Osteoblast (primary cell): ENCODE data around the gene ZNF507. TPM values are rescaled to one million over a fixed set of nuclear protein-coding genes. Genes with fewer than 3 reads are reported as not detected.

Experiments used
- DNase-seq: peaks from one replicate; pipeline ENCODE4 v3.0.0; 2011; ENCODE audit warnings: low spot score, mixed read lengths; ENCODE audit not compliant: insufficient read length; ENCODE audit errors: missing footprints
- H2AFZ ChIP-seq: 2 replicates; pipeline ENCODE4 v1.6.0; 2011; ENCODE audit warnings: mild to moderate bottlenecking, low read length
- H3K27ac ChIP-seq: 2 replicates; pipeline ENCODE4 v1.5.1; 2011; ENCODE audit warnings: mild to moderate bottlenecking, low read depth, low read length, moderate library complexity
- H3K27me3 ChIP-seq: 2 replicates; pipeline ENCODE4 v1.6.0; 2012; ENCODE audit warnings: mild to moderate bottlenecking, control low read depth, inconsistent platforms, low read length, moderate library complexity; ENCODE audit not compliant: insufficient read depth
- H3K36me3 ChIP-seq: 2 replicates; pipeline ENCODE4 v1.5.1; 2011; ENCODE audit warnings: mild to moderate bottlenecking, low read length, control low read depth, moderate library complexity; ENCODE audit not compliant: insufficient read depth
- H3K4me1 ChIP-seq: 2 replicates; pipeline ENCODE4 v1.5.1; 2011; ENCODE audit warnings: mild to moderate bottlenecking, low read length, control low read depth, moderate library complexity; ENCODE audit not compliant: insufficient read depth
- H3K4me2 ChIP-seq: 2 replicates; pipeline ENCODE4 v1.6.0; 2011; ENCODE audit warnings: mild to moderate bottlenecking, low read length; ENCODE audit not compliant: insufficient read depth
- H3K4me3 ChIP-seq: fragments of 200-600 bp; sonication (generic); 3 replicates; pipeline ENCODE4 v1.5.1; 2012; ENCODE audit warnings: mild to moderate bottlenecking, low read length, inconsistent platforms; ENCODE audit not compliant: insufficient read depth
- H3K79me2 ChIP-seq: 2 replicates; pipeline ENCODE4 v1.6.0; 2012; ENCODE audit warnings: mild to moderate bottlenecking, low read length, control low read depth, inconsistent platforms; ENCODE audit not compliant: insufficient read depth
- H3K9me3 ChIP-seq: 2 replicates; pipeline ENCODE4 v1.5.1; 2011; ENCODE audit warnings: low read depth, low read length, control low read depth
- H4K20me1 ChIP-seq: 2 replicates; pipeline ENCODE4 v1.6.0; 2012; ENCODE audit warnings: mild to moderate bottlenecking, low read length, control low read depth; ENCODE audit not compliant: insufficient read depth
- total RNA-seq: library from RNA; depleted of rRNA; stranded (reverse); fragments of >200 nt; gene quantifications from 2 replicates; pipeline ENCODE4 v1.2.3, GENCODE V29; 2012
- TF ChIP-seq, protein P1 (sequence below): IDR thresholded peaks from 2 replicates; pipeline ENCODE4 v1.5.1; 2011; ENCODE audit warnings: mild to moderate bottlenecking, low read depth, low read length, moderate library complexity; ENCODE audit errors: extremely low read depth

The ZNF507 gene
- total RNA-seq, 1 donor, result 13.0 TPM

DNA sequence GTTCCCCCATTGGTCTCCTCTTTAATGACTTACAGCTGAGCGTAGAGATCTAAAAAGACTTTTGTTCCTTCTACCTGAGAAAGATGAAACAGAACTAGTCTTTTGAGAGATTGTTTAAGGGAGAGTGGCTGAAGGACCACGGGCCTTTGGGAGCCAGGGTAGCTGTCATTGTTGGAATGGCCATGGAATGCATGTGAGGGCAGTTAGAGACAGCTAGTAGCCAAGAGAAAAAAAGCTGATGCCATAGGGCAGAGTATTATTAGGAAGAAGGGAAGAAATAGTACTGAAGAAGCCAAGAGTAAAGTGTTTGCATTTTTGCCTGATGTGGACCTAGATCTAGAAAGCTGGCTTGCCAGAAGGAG lies 5.6 kb downstream of the ZNF507 start:
- H3K79me2 ChIP-seq, result peaks cover 73% of the 10 kb centered on the region
- H3K4me3 ChIP-seq, result peak overlapping the region; percentile 21
- H3K27ac ChIP-seq, result peak overlapping the region; percentile 49
- TF ChIP-seq, protein P1, sequence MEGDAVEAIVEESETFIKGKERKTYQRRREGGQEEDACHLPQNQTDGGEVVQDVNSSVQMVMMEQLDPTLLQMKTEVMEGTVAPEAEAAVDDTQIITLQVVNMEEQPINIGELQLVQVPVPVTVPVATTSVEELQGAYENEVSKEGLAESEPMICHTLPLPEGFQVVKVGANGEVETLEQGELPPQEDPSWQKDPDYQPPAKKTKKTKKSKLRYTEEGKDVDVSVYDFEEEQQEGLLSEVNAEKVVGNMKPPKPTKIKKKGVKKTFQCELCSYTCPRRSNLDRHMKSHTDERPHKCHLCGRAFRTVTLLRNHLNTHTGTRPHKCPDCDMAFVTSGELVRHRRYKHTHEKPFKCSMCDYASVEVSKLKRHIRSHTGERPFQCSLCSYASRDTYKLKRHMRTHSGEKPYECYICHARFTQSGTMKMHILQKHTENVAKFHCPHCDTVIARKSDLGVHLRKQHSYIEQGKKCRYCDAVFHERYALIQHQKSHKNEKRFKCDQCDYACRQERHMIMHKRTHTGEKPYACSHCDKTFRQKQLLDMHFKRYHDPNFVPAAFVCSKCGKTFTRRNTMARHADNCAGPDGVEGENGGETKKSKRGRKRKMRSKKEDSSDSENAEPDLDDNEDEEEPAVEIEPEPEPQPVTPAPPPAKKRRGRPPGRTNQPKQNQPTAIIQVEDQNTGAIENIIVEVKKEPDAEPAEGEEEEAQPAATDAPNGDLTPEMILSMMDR, result no peak
- peak overlapping the region; percentile 64 for H3K4me2 ChIP-seq
- peaks cover 43% of the 10 kb centered on the region for H3K4me1 ChIP-seq
- no peak overlapping the region for H2AFZ ChIP-seq
- no peaks in the 10 kb centered on the region for H3K27me3 ChIP-seq
- H3K9me3 ChIP-seq, result no peaks in the 10 kb centered on the region
- no peak for DNase-seq
- peaks cover 50% of the 10 kb centered on the region for H3K36me3 ChIP-seq
- H4K20me1 ChIP-seq, result peaks cover 43% of the 10 kb centered on the region

DNA sequence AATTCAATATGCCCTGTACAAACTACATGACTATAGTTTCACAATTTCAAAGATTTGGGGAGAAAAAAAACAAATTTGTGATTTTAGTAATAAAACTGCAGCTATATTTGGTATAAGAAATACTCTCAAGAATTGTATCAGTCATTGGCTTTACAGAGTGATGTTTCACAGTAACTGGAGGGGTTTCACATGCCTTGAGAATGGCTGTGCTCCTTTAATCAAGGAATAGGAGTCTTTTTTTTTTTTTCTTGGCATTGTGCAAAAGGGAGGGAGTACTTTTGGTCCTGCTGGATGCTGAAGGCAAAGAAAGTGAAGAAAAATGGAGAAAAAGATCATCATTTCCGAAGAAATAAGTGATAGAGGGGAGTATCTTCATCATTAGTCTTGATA lies 6.8 kb downstream of the ZNF507 start:
- no peaks in the 10 kb centered on the region for H3K27me3 ChIP-seq
- DNase-seq, result no peak
- no peak overlapping the region for H2AFZ ChIP-seq
- TF ChIP-seq, protein P1, result no peak
- peaks cover 68% of the 10 kb centered on the region for H3K79me2 ChIP-seq
- peaks cover 58% of the 10 kb centered on the region for H3K36me3 ChIP-seq
- H3K4me2 ChIP-seq, result peak overlapping the region; percentile 53
- peak overlapping the region; percentile 58 for H3K27ac ChIP-seq
- H3K4me3 ChIP-seq, result no peak overlapping the region
- H3K4me1 ChIP-seq, result peaks cover 30% of the 10 kb centered on the region
- H3K9me3 ChIP-seq, result no peaks in the 10 kb centered on the region
- peaks cover 48% of the 10 kb centered on the region for H4K20me1 ChIP-seq

DNA sequence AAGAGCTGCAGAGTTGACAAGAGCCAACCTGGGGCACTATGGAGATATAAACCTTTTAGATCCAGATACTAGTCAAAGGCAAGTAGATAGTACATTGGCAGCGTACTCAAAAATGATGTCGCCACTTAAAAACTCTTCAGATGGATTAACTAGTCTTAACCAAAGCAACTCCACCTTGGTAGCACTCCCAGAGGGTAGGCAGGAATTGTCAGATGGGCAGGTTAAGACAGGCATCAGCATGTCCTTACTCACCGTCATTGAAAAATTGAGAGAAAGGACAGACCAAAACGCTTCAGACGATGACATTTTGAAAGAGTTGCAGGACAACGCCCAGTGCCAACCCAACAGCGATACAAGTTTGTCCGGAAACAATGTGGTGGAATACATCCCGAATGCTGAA lies 8.9 kb downstream of the ZNF507 start:
- DNase-seq, result no peak
- H3K36me3 ChIP-seq, result peaks cover 61% of the 10 kb centered on the region

DNA sequence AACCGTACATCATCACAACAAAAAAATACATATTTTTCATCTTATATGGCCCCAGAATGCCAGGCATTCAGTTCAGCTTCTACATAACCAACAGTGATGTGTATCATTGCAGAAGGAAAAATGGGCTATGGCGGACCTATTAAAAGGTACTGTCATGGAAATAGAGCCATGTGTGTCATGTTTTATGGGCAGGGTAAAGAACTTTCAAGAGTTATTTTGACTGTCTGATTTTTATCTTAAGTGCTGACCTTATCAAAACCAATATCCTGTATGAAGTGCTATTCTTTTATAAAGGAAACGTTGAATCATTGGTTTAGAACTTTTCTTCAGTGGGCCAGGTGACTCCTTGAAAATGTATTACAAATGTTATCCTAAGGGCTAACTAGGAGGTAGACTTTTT lies 9.9 kb downstream of the ZNF507 start:
- H3K4me1 ChIP-seq, result peaks cover 22% of the 10 kb centered on the region
- H3K27me3 ChIP-seq, result no peaks in the 10 kb centered on the region
- peaks cover 39% of the 10 kb centered on the region for H4K20me1 ChIP-seq
- no peak overlapping the region for H2AFZ ChIP-seq
- no peaks in the 10 kb centered on the region for H3K9me3 ChIP-seq
- no peak overlapping the region for H3K4me3 ChIP-seq
- peaks cover 58% of the 10 kb centered on the region for H3K79me2 ChIP-seq
- peaks cover 65% of the 10 kb centered on the region for H3K36me3 ChIP-seq
- no peak for DNase-seq
- TF ChIP-seq, protein P1, result no peak
- no peak overlapping the region for H3K4me2 ChIP-seq
- no peak overlapping the region for H3K27ac ChIP-seq

More for the DNA sequence above, 8.9 kb downstream of the ZNF507 start:
- TF ChIP-seq, protein P1, result no peak
- Histone ChIP-seq H2AFZ (no peak overlapping the region), H3K9me3 (no peaks in the 10 kb centered on the region), H3K27ac (no peak overlapping the region), H3K4me3 (no peak overlapping the region), H3K4me1 (peaks cover 25% of the 10 kb centered on the region), H3K79me2 (peaks cover 54% of the 10 kb centered on the region), H3K27me3 (no peaks in the 10 kb centered on the region), H4K20me1 (peaks cover 42% of the 10 kb centered on the region), H3K4me2 (no peak overlapping the region)
